Right atrium auricular region (tissue), 2 donors: Measurements from ENCODE around the gene ZBTB7C. TPM values are rescaled to one million over a fixed set of nuclear protein-coding genes. Genes with fewer than 3 reads are reported as not detected.
A peak's percentile ranks its signal among the peaks of the same experiment; 100 is the strongest.

Experiments
- DNase-seq: peaks from one replicate; pipeline ENCODE4 v3.0.0-alpha.2; 2019; ENCODE audit warnings: low spot score
- H3K27ac ChIP-seq, 2 donors: fragments of 200-600 bp; sonication (generic); 1 replicate in 1 of 2; 2 replicates in 1 of 2; pipeline ENCODE4 v1.5.1; 2016 to 2019
- H3K27me3 ChIP-seq, 2 donors: fragments of 200-600 bp; sonication (generic); one replicate each; pipeline versions ENCODE4 v1.5.1 to v1.6.0; 2017 to 2019
- H3K36me3 ChIP-seq: fragments of 200-600 bp; sonication (generic); one replicate; pipeline ENCODE4 v1.5.1; 2016
- H3K4me1 ChIP-seq, 2 donors: fragments of 200-600 bp; sonication (generic); one replicate each; pipeline versions ENCODE4 v1.5.1 to v1.6.0; 2017 to 2019
- H3K4me3 ChIP-seq, 2 donors: fragments of 200-600 bp; sonication (generic); 1 replicate in 1 of 2; 2 replicates in 1 of 2; pipeline ENCODE4 v1.5.1; 2017 to 2019; ENCODE audit warnings: mild to moderate bottlenecking in 1 of 2, moderate library complexity in 1 of 2
- H3K9me3 ChIP-seq, 2 donors: fragments of 200-600 bp; sonication (generic); one replicate each; pipeline ENCODE4 v1.5.1; 2019
- total RNA-seq, 2 donors: library from RNA; depleted of rRNA; stranded (reverse); fragments of >200 nt; gene quantifications; one replicate each; pipeline ENCODE4 v1.1.0, GENCODE V29; 2016
- TF ChIP-seq, protein P1 (sequence below), 2 donors: fragments of 200-600 bp; sonication (generic); IDR thresholded peaks; one replicate each; pipeline ENCODE4 v1.5.1; 2019; ENCODE audit warnings: antibody characterized with exemption in 2 of 2

The ZBTB7C gene
- total RNA-seq, 2 donors from 2014 or later: 1.8 to 7.7 TPM

DNA sequence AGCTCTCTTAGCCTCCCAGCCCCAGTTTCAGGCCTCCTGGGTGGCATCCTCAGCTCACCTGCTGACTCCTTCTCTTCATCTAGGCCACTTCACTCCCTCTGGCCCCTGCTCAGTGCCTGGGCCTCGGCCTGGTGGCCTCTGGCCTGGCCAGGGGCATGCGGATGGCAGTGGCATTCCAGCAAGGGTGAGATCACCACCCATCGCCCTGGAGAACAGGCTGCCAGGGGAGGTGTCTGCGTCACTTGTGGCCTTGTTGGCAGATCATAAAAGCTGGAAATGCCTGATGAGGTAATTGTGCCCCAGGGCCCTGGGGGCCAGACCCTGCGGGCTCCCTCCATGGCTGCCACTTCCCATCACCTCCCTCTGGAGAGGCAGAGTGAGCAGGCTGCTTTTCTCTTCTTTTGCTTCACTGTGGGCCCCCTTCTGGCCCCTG is 406.2 kb downstream of the ZBTB7C start:
- Histone ChIP-seq H3K27me3 (no peaks in the 10 kb centered on the region), H3K36me3 (no peaks in the 10 kb centered on the region), H3K4me1 (peaks cover 0 to 23% of the 10 kb centered on the region in 2 donors), H3K4me3 (no peak overlapping the region), H3K9me3 (no peaks in the 10 kb centered on the region), H3K27ac (peak overlapping the region; percentile 49 to 68)
- peak; percentile 71 for DNase-seq
- TF ChIP-seq, protein P1, sequence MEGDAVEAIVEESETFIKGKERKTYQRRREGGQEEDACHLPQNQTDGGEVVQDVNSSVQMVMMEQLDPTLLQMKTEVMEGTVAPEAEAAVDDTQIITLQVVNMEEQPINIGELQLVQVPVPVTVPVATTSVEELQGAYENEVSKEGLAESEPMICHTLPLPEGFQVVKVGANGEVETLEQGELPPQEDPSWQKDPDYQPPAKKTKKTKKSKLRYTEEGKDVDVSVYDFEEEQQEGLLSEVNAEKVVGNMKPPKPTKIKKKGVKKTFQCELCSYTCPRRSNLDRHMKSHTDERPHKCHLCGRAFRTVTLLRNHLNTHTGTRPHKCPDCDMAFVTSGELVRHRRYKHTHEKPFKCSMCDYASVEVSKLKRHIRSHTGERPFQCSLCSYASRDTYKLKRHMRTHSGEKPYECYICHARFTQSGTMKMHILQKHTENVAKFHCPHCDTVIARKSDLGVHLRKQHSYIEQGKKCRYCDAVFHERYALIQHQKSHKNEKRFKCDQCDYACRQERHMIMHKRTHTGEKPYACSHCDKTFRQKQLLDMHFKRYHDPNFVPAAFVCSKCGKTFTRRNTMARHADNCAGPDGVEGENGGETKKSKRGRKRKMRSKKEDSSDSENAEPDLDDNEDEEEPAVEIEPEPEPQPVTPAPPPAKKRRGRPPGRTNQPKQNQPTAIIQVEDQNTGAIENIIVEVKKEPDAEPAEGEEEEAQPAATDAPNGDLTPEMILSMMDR (IDR thresholded peaks at IDR 0.05): no peak

DNA sequence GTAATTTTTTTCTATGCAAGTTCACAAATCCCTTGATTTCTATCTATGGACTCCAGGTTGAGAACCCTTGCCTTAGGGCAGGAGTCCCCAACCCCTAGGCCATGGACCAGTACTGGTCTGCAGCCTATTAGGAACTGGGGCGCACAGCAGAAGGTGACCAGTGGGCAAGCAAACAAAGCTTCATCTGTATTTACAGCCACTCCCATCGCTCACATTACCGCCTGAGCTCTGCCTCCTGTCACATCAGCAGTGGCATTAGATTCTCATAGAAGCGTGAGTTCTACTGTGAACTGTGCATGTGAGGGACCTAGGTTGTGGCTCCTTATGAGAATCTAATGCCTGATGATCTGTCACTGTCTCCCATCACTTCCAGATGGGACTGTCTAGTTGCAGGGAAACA is 408.5 kb downstream of the ZBTB7C start:
- H3K27me3 ChIP-seq: no peaks in the 10 kb centered on the region
- TF ChIP-seq, protein P1 (IDR thresholded peaks at IDR 0.05): no peak
- DNase-seq: no peak
- no peak overlapping the region for H3K4me3 ChIP-seq
- H3K4me1 ChIP-seq: peaks cover 0 to 18% of the 10 kb centered on the region in 2 donors
- no peak overlapping the region for H3K27ac ChIP-seq
- H3K36me3 ChIP-seq: no peaks in the 10 kb centered on the region
- H3K9me3 ChIP-seq: peaks cover 4 to 5% of the 10 kb centered on the region in 2 donors

DNA sequence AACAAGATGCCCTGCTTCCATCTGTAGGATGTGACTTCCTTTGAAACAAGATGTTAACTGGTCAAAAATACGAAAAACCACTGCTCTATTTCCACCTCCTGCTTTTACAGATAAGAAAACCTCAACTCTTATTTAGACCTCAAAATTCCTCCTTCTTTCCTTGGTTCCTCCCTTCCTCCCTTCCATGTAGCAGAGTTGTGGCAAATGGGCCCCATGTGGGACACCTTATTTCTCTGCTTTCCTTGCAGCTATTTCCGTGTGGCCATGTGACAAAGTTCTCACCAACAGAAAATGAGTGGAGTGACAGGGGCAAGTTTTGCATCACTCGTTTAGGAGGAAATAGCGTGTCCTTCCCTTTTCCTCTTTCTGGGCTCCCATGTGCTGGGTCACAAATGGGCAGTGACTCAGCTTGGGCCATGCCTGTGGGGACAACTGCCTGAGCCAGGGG is 409.4 kb downstream of the ZBTB7C start:
- H3K27me3 ChIP-seq: no peaks in the 10 kb centered on the region
- TF ChIP-seq, protein P1 (IDR thresholded peaks at IDR 0.05): no peak
- H3K4me3 ChIP-seq: no peak overlapping the region

DNA sequence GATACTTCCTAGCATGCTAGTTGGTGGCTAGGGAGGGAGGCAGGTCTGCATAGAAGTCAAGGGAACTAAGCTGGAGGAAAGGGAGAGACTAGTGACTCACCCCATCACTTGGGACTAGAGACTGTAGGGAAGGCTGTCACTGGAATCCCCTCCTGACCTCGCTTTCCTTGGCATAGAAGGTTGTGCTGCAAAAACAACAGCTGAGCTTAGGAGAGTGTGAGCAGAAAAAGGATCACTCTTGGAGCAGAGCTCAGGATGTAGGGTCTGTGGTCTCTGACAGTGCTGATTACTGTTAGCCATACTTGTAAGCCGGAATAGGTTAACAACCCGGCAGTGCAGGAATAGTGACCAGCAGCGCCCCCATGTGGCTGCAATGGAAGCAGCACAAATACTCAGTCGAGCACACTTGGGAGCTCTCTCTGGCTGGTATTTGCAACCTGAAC is 411.8 kb downstream of the ZBTB7C start:
- H3K27me3 ChIP-seq: no peaks in the 10 kb centered on the region
- H3K4me3 ChIP-seq: no peak overlapping the region
- H3K36me3 ChIP-seq: no peaks in the 10 kb centered on the region
- no peaks in the 10 kb centered on the region for H3K4me1 ChIP-seq
- H3K27ac ChIP-seq: no peak overlapping the region
- H3K9me3 ChIP-seq: peaks cover 4 to 5% of the 10 kb centered on the region in 2 donors
- no peak for DNase-seq
- TF ChIP-seq, protein P1 (IDR thresholded peaks at IDR 0.05): peak in 1 of 2 donors; percentile 34

More for the DNA sequence above, 409.4 kb downstream of the ZBTB7C start:
- no peaks in the 10 kb centered on the region for H3K36me3 ChIP-seq
- peaks cover 0 to 18% of the 10 kb centered on the region in 2 donors for H3K4me1 ChIP-seq
- no peak overlapping the region for H3K27ac ChIP-seq
- no peak for DNase-seq
- H3K9me3 ChIP-seq: peaks cover 4 to 5% of the 10 kb centered on the region in 2 donors

DNA sequence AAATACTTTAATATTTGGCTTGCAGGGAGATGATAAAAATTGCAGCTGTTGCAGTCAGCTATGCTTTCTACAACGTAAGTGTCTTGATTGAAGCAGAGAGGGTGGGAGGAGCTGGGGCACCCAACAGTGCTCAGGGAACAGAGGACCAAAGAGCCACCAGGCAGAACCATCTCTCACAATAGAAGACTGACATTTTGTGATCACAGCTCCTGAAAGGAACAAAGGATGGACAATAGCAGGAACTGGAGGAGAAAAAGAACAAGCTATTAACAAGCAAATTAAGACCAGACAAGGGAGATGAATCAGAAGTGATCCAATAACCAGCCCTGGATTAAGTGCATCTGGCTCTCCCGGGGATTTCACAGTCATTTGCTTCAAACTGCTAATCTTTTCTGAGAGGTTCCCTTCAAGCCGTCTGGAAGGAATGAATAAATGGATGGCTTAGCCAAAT is 413.1 kb downstream of the ZBTB7C start:
- Histone ChIP-seq H3K4me3 (no peak overlapping the region), H3K27me3 (no peaks in the 10 kb centered on the region), H3K4me1 (no peaks in the 10 kb centered on the region), H3K27ac (no peak overlapping the region), H3K36me3 (no peaks in the 10 kb centered on the region), H3K9me3 (peaks cover 4 to 5% of the 10 kb centered on the region in 2 donors)
- TF ChIP-seq, protein P1 (IDR thresholded peaks at IDR 0.05): no peak
- peak; percentile 13 for DNase-seq

DNA sequence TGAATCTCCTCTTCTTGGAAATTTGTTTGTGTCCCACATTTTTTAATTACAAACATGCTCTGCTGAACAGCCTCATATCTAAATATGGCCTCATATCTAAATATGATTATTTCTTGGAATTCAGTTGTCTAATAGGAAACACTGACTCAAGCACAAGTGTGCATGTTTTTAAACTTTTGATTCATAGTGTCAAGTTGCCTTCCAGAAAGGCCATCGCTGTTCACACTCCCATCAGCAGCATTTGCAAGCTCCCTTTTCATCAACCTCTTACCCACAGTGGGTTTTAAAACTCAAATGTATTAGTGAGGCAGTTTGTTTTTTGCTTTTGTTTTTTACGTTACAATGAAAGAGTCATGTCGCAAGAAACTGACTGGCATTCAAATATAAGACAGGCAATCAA is 413.5 kb downstream of the ZBTB7C start:
- Histone ChIP-seq H3K36me3 (no peaks in the 10 kb centered on the region), H3K27me3 (no peaks in the 10 kb centered on the region), H3K9me3 (peaks cover 4 to 5% of the 10 kb centered on the region in 2 donors), H3K4me1 (no peaks in the 10 kb centered on the region), H3K4me3 (no peak overlapping the region), H3K27ac (no peak overlapping the region)
- no peak for DNase-seq
- TF ChIP-seq, protein P1 (IDR thresholded peaks at IDR 0.05): no peak
